NCI-H774 (cell line): ENCODE data around the gene NCAM2.

Experiments
- DNase-seq: peaks from one replicate; lab custom pipeline; 2025; lab: John Stamatoyannopoulos, UW

NCAM2 gene

GRCh38 chr21:21028275-21028820 lies 30.1 kb downstream of the NCAM2 start:
- no peak for DNase-seq

- peak; percentile 3 for DNase-seq
Observed at GRCh38 chr21:21029164-21029563, 31.0 kb downstream of the NCAM2 start.

- no peak for DNase-seq
Observed at GRCh38 chr21:21030311-21030710, 32.1 kb downstream of the NCAM2 start.

GRCh38 chr21:21034036-21034435 lies 35.8 kb downstream of the NCAM2 start:
- DNase-seq = no peak

GRCh38 chr21:21039624-21040170 lies 41.5 kb downstream of the NCAM2 start:
- no peak for DNase-seq

GRCh38 chr21:21045518-21045917 lies 47.3 kb downstream of the NCAM2 start:
- DNase-seq = no peak

- DNase-seq = no peak
Observed at GRCh38 chr21:21046063-21046462, 47.9 kb downstream of the NCAM2 start.

GRCh38 chr21:21051109-21052055 lies 53.2 kb downstream of the NCAM2 start:
- DNase-seq = no peak

- DNase-seq = no peak
Observed at GRCh38 chr21:21052672-21053071, 54.5 kb downstream of the NCAM2 start.

- DNase-seq = no peak
Observed at GRCh38 chr21:21057349-21058062, 59.3 kb downstream of the NCAM2 start.

- no peak for DNase-seq
Observed at GRCh38 chr21:21063828-21064227, 65.6 kb downstream of the NCAM2 start.

GRCh38 chr21:21064353-21064752 lies 66.1 kb downstream of the NCAM2 start:
- no peak for DNase-seq

GRCh38 chr21:21067375-21067774 lies 69.2 kb downstream of the NCAM2 start:
- no peak for DNase-seq

GRCh38 chr21:21074305-21074704 lies 76.1 kb downstream of the NCAM2 start:
- DNase-seq = no peak

- DNase-seq = no peak
Observed at GRCh38 chr21:21076051-21076450, 77.8 kb downstream of the NCAM2 start.

- no peak for DNase-seq
Observed at GRCh38 chr21:21076491-21076890, 78.3 kb downstream of the NCAM2 start.

GRCh38 chr21:21079646-21080045 lies 81.4 kb downstream of the NCAM2 start:
- no peak for DNase-seq

- no peak for DNase-seq
Observed at GRCh38 chr21:21084179-21084578, 86.0 kb downstream of the NCAM2 start.

- no peak for DNase-seq
Observed at GRCh38 chr21:21085206-21085605, 87.0 kb downstream of the NCAM2 start.

GRCh38 chr21:21096956-21097355 lies 98.7 kb downstream of the NCAM2 start:
- DNase-seq = no peak

GRCh38 chr21:21097466-21097865 lies 99.3 kb downstream of the NCAM2 start:
- DNase-seq = no peak

- DNase-seq = no peak
Observed at GRCh38 chr21:21101911-21102310, 103.7 kb downstream of the NCAM2 start.

- DNase-seq = no peak
Observed at GRCh38 chr21:21102896-21103295, 104.7 kb downstream of the NCAM2 start.
